B cell (primary cell): ENCODE results near the gene ZSCAN20. TPM values are rescaled to one million over a fixed set of nuclear protein-coding genes. Genes with fewer than 3 reads are reported as not detected.

ENCODE experiments used
- ATAC-seq: fragments of 200-7000 bp; cut with Tn5 transposase; one replicate; pipeline ENCODE4 v1.10.0; 2021; ENCODE audit warnings: low read depth, mild to moderate bottlenecking, moderate number of reproducible peaks, moderate library complexity
- CTCF ChIA-PET: fragments of 350-600 bp; sonication (Branson Sonifier 250); formaldehyde crosslinking; loops from one replicate; lab custom pipeline; 2021; ENCODE audit warnings: antibody characterized with exemption, inconsistent platforms; lab: Charles Lee
- POLR2A ChIA-PET: fragments of 350-600 bp; sonication (Branson Sonifier 250); formaldehyde crosslinking; loops from one replicate; lab custom pipeline; 2021; ENCODE audit warnings: antibody characterized with exemption; lab: Charles Lee
- DNase-seq: peaks from one replicate; pipeline ENCODE4 v3.0.0; 2013
- H2AFZ ChIP-seq: 2 replicates; pipeline ENCODE4 v1.6.1; 2012; ENCODE audit warnings: mild to moderate bottlenecking, low read depth, low read length; ENCODE audit not compliant: insufficient read depth, poor library complexity, severe bottlenecking
- H3K27ac ChIP-seq, 2 donors: 1 replicate in 1 of 2; 2 replicates in 1 of 2; pipeline ENCODE4 v1.5.1; 2012 to 2013; ENCODE audit warnings: low read length in 2 of 2, mild to moderate bottlenecking in 2 of 2, moderate library complexity in 1 of 2
- H3K27me3 ChIP-seq, 4 experiments: fragments of 200-600 bp in 1 of 4; sonication (generic) in 1 of 4; replicated peaks in 1 of 4; 1 replicate in 2 of 4; 2 replicates in 2 of 4; pipeline versions ENCODE4 v1.6.1 to v1.7.0; 2013 to 2016; ENCODE audit warnings: low read length in 3 of 4, mild to moderate bottlenecking in 2 of 4, mixed read lengths in 1 of 4, moderate library complexity in 1 of 4; ENCODE audit not compliant: insufficient read depth in 4 of 4, control insufficient read depth in 3 of 4; ENCODE audit errors: control extremely low read depth in 1 of 4
- H3K36me3 ChIP-seq, 2 experiments: replicated peaks in 1 of 2; 1 replicate in 1 of 2; 2 replicates in 1 of 2; pipeline versions ENCODE4 v1.6.1 to v1.7.1; 2013; ENCODE audit warnings: low read length in 1 of 2; ENCODE audit not compliant: insufficient read depth in 2 of 2, control insufficient read depth in 1 of 2; ENCODE audit errors: control extremely low read depth in 1 of 2, extremely low read depth in 1 of 2
- H3K4me1 ChIP-seq, 2 donors: fragments of 200-600 bp in 1 of 2; sonication (generic) in 1 of 2; 1 replicate in 1 of 2; 2 replicates in 1 of 2; pipeline versions ENCODE4 v1.5.1 to v1.6.1; 2013 to 2017; ENCODE audit warnings: low read length in 2 of 2; ENCODE audit not compliant: control insufficient read depth in 2 of 2, insufficient read depth in 2 of 2
- H3K4me2 ChIP-seq: replicated peaks from 2 replicates; pipeline ENCODE3; 2012; ENCODE audit warnings: mild to moderate bottlenecking, low read depth, low read length; ENCODE audit not compliant: poor library complexity, severe bottlenecking
- H3K4me3 ChIP-seq, 5 experiments: fragments of 200-600 bp in 1 of 5; sonication (generic) in 1 of 5; 1 replicate in 3 of 5; 2 replicates in 2 of 5; pipeline versions ENCODE4 v1.5.1 to v1.7.0; 2011 to 2016; ENCODE audit warnings: low read length in 4 of 5, mild to moderate bottlenecking in 4 of 5, low read depth in 2 of 5, control low read depth in 1 of 5, moderate library complexity in 1 of 5; ENCODE audit not compliant: insufficient read depth in 1 of 5; ENCODE audit errors: control extremely low read depth in 1 of 5, extremely low read depth in 1 of 5
- H3K79me2 ChIP-seq: fragments of 200-600 bp; sonication (generic); one replicate; pipeline ENCODE4 v1.6.0; 2016; ENCODE audit warnings: low read length; ENCODE audit not compliant: control insufficient read depth, insufficient read depth
- H3K9ac ChIP-seq: fragments of 200-600 bp; sonication (generic); 2 replicates; pipeline ENCODE4 v1.6.1; 2017; ENCODE audit warnings: mild to moderate bottlenecking, low read length, moderate library complexity
- H3K9me3 ChIP-seq, 3 donors: one replicate each; pipeline versions ENCODE4 v1.6.1 to v1.7.1; 2013; ENCODE audit warnings: low read length in 2 of 3; ENCODE audit not compliant: control insufficient read depth in 2 of 3, insufficient read depth in 1 of 3; ENCODE audit errors: control extremely low read depth in 1 of 3
- H4K20me1 ChIP-seq: 2 replicates; pipeline ENCODE4 v1.6.0; 2012; ENCODE audit warnings: mild to moderate bottlenecking, low read length; ENCODE audit not compliant: insufficient read depth, control insufficient read depth, poor library complexity, severe bottlenecking
- H3K27ac Mint-ChIP-seq: one replicate; pipeline ENCODE4 v1.8.0; 2021; ENCODE audit warnings: mixed read lengths
- H3K27me3 Mint-ChIP-seq: one replicate; pipeline ENCODE4 v1.8.0; 2021; ENCODE audit warnings: mixed read lengths
- H3K4me1 Mint-ChIP-seq: one replicate; pipeline ENCODE4 v1.8.0; 2021; ENCODE audit warnings: mixed read lengths
- H3K4me3 Mint-ChIP-seq: one replicate; pipeline ENCODE4 v1.8.0; 2021; ENCODE audit warnings: mixed read lengths
- H3K9me3 Mint-ChIP-seq: one replicate; pipeline ENCODE4 v1.8.0; 2022; ENCODE audit warnings: mixed read lengths; ENCODE audit not compliant: insufficient read depth
- EZH2 ChIP-seq: IDR thresholded peaks from 2 replicates; pipeline ENCODE4 v1.6.1; 2012; ENCODE audit warnings: borderline replicate concordance, low read depth, mild to moderate bottlenecking, moderate library complexity, low read length; ENCODE audit not compliant: insufficient read depth, poor library complexity, severe bottlenecking
- WGBS: methylation state at CpG from one replicate; pipeline ENCODE4 v1.1.5; 2013; ENCODE audit warnings: missing lambda C conversion rate; ENCODE audit not compliant: insufficient coverage; 5-methylcytosine and 5-hydroxymethylcytosine counted together
- intact Hi-C: fragments of 100-400 bp; cut with micrococcal nuclease; formaldehyde crosslinking; loops from one replicate; pipeline ENCODE4 v1.10.0; 2022
- polyA plus RNA-seq: library from polyadenylated mRNA; depleted of rRNA; stranded (reverse); fragments of >200 nt; gene quantifications from 2 replicates; pipeline ENCODE4 v1.2.3, GENCODE V29; 2012
- total RNA-seq, 2 donors: library from RNA; stranded (reverse); fragments of 120-200 nt in 1 of 2; gene quantifications; 1 replicate in 1 of 2; 2 replicates in 1 of 2; pipeline versions ENCODE4 v1.2.3 to v1.2.4, GENCODE V29; 2013 to 2022
- TF ChIP-seq, protein P1 (sequence below): fragments of 200-600 bp; IDR thresholded peaks from one replicate; pipeline ENCODE4 v1.8.0; 2022; ENCODE audit warnings: antibody characterized with exemption, mild to moderate bottlenecking

The ZSCAN20 gene
- total and polyA plus RNA-seq, 2 donors (not counting 1 experiment from before 2014, with no cell fraction given): 0.18 to 3.7 TPM

- Histone ChIP-seq H3K9ac (no peak overlapping the region), H3K4me1 (no peaks in the 10 kb centered on the region), H3K4me2 (no peak overlapping the region), H3K79me2 (no peaks in the 10 kb centered on the region), H3K27me3 (peaks cover 0 to 7% (median 2%) of the 10 kb centered on the region in 4 experiments), H3K27ac (no peak overlapping the region), H3K9me3 (no peaks in the 10 kb centered on the region), H3K36me3 (no peaks in the 10 kb centered on the region), H3K4me3 (no peak overlapping the region), H4K20me1 (no peaks in the 10 kb centered on the region), H2AFZ (no peak overlapping the region)
- Mint-ChIP-seq H3K4me1 (no peaks in the 10 kb centered on the region), H3K27me3 (peaks cover 52% of the 10 kb centered on the region), H3K9me3 (no peaks in the 10 kb centered on the region), H3K4me3 (no peak overlapping the region), H3K27ac (no peak overlapping the region)
- WGBS: 93% methylated on average over 3 of the region's 6 CpGs
- intact Hi-C loops: no loop called here
- ChIA-PET CTCF (interaction anchor here (1.0 kb wide), 1 partner anchor 141 kb away, joined by 3 read pairs; no protein-coding TSS in a partner anchor), POLR2A (no interaction called here)
- TF ChIP-seq, protein P1, sequence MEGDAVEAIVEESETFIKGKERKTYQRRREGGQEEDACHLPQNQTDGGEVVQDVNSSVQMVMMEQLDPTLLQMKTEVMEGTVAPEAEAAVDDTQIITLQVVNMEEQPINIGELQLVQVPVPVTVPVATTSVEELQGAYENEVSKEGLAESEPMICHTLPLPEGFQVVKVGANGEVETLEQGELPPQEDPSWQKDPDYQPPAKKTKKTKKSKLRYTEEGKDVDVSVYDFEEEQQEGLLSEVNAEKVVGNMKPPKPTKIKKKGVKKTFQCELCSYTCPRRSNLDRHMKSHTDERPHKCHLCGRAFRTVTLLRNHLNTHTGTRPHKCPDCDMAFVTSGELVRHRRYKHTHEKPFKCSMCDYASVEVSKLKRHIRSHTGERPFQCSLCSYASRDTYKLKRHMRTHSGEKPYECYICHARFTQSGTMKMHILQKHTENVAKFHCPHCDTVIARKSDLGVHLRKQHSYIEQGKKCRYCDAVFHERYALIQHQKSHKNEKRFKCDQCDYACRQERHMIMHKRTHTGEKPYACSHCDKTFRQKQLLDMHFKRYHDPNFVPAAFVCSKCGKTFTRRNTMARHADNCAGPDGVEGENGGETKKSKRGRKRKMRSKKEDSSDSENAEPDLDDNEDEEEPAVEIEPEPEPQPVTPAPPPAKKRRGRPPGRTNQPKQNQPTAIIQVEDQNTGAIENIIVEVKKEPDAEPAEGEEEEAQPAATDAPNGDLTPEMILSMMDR: no peak
- TF ChIP-seq EZH2: no peak
- ATAC-seq (no peak), DNase-seq (no peak)
Measured at GRCh38 chr1:33438364-33439160, 33.9 kb upstream of the ZSCAN20 start.

- no peaks in the 10 kb centered on the region for H3K4me1 ChIP-seq
- no peaks in the 10 kb centered on the region for H3K9me3 ChIP-seq
- 86% methylated on average over 1 of the region's 1 CpG for WGBS
- no peak overlapping the region for H3K27ac ChIP-seq
- no peak overlapping the region for H3K27ac Mint-ChIP-seq
- no peak for DNase-seq
- no peaks in the 10 kb centered on the region for H4K20me1 ChIP-seq
- intact Hi-C loops: no loop called here
- H3K79me2 ChIP-seq: no peaks in the 10 kb centered on the region
- no peak overlapping the region for H3K9ac ChIP-seq
- TF ChIP-seq, protein P1: no peak
- no peak for TF ChIP-seq EZH2
- H3K4me2 ChIP-seq: no peak overlapping the region
- no peak overlapping the region for H3K4me3 Mint-ChIP-seq
- H3K4me1 Mint-ChIP-seq: no peaks in the 10 kb centered on the region
- no peaks in the 10 kb centered on the region for H3K36me3 ChIP-seq
- no peaks in the 10 kb centered on the region for H3K9me3 Mint-ChIP-seq
- H2AFZ ChIP-seq: no peak overlapping the region
- H3K27me3 ChIP-seq: peaks cover 0 to 7% (median 2%) of the 10 kb centered on the region in 4 experiments
- CTCF ChIA-PET: interaction anchor here (0.9 to 1.0 kb wide), 2 partner anchors 19 to 142 kb away, joined by 3 read pairs; no protein-coding TSS in a partner anchor
- H3K4me3 ChIP-seq: no peak overlapping the region
- POLR2A ChIA-PET: no interaction called here
- no peak for ATAC-seq
- H3K27me3 Mint-ChIP-seq: peaks cover 48% of the 10 kb centered on the region
Measured at GRCh38 chr1:33439662-33440061, 32.8 kb upstream of the ZSCAN20 start.
